Measurements from ENCODE around the gene RAB4A. TPM values are rescaled to one million over a fixed set of nuclear protein-coding genes. Genes with fewer than 3 reads are reported as not detected.

The RAB4A gene
- total RNA-seq, 4 donors from 2014 or later: 37.1 to 78.4 (median 49.3) TPM

DNA sequence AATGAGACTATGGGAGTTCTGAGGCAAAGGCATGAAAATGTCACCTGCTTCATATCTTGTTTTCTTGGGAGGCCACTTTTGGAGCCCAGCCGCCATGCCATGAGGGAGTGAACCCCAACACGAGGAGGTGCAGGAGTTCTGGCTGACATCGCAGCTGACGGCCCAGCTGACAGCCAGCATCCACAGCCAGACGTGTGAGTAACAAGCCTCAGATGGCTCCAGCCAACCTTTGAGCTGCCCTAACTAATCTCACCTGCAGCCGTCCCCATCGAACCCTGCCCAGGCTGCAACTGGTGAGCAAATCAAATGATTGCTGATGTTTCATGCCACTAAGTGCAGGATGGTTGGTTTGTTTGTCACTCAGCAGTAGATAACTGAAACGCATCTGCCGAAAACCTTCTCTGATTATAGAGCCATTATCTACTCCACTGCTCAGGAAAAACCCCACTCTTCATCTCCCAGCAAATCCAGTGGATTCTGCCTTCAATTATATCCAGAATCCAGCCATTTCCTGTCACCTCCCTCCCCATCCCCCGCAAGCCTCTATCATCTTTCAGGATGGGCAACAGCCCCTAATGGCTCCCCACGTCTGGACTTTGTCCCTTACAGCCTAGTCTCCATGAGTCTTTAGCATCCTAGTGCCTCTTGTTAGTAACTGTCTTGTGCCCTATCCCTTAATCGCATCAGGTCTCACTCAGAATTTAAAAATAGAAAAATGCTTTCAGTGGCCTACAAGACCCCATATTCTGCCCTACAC, 18.5 kb upstream of the RAB4A start:
- H3K27ac ChIP-seq: peak overlapping the region; percentile 7
- no peak overlapping the region for H3K4me3 ChIP-seq
- DNase-seq (ENCODE audit: low spot score in 2 of 2): no peak
- H3K27me3 ChIP-seq: no peaks in the 10 kb centered on the region
- no peak for TF ChIP-seq POLR2AphosphoS5 (IDR thresholded peaks at IDR 0.05)
- TF ChIP-seq, protein P1, sequence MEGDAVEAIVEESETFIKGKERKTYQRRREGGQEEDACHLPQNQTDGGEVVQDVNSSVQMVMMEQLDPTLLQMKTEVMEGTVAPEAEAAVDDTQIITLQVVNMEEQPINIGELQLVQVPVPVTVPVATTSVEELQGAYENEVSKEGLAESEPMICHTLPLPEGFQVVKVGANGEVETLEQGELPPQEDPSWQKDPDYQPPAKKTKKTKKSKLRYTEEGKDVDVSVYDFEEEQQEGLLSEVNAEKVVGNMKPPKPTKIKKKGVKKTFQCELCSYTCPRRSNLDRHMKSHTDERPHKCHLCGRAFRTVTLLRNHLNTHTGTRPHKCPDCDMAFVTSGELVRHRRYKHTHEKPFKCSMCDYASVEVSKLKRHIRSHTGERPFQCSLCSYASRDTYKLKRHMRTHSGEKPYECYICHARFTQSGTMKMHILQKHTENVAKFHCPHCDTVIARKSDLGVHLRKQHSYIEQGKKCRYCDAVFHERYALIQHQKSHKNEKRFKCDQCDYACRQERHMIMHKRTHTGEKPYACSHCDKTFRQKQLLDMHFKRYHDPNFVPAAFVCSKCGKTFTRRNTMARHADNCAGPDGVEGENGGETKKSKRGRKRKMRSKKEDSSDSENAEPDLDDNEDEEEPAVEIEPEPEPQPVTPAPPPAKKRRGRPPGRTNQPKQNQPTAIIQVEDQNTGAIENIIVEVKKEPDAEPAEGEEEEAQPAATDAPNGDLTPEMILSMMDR (IDR thresholded peaks at IDR 0.05): no peak
- no peak for TF ChIP-seq EP300 (IDR thresholded peaks at IDR 0.05)
- H3K36me3 ChIP-seq: no peaks in the 10 kb centered on the region
- H3K4me1 ChIP-seq: peaks cover 12% of the 10 kb centered on the region
- no peaks in the 10 kb centered on the region for H3K9me3 ChIP-seq
- WGBS: 82% methylated on average over 12 of the region's 12 CpGs

DNA sequence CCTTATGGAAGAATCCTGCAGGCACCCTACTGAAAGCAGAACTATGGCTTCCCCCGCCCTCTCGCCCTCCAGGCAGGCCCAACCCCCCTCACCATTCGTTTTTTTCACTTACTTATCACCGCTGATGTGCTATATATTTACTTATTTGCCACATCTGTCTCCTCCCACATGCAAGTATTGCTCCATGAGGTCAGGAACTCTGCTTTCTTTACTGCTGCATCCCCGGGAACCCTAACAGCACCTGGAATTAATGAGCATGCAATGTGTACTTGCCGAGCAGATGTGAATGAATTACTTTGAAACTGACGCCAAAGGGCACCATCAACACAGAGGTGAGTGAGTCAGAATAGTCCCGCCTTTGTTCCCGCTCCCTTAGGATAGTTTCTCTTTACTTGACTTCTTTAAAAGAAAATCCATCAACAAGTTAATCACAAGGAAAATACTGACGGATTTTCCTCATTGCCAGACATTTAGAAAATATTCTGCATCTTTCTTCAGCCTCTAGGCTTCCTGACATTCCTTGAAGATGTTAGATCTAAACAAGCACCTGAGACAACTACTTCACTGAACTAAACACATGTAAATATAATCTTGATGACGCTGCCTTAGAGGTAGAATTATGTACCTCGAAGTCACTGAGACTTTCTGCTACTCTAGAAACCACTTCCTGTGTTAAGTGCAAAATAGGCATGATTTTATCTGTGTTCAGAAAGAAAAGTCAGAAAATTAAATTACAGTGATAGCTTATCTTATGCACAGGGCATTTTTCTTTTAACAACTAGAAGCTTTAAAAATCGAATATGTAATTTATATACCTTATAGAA, 17.5 kb upstream of the RAB4A start:
- Histone ChIP-seq H3K27me3 (no peaks in the 10 kb centered on the region), H3K4me3 (no peak overlapping the region), H3K36me3 (no peaks in the 10 kb centered on the region), H3K27ac (peak overlapping the region; percentile 7), H3K9me3 (no peaks in the 10 kb centered on the region), H3K4me1 (peaks cover 15% of the 10 kb centered on the region)
- TF ChIP-seq POLR2AphosphoS5 (IDR thresholded peaks at IDR 0.05) (no peak), POLR2A (IDR thresholded peaks at IDR 0.05) (no peak), EP300 (IDR thresholded peaks at IDR 0.05) (no peak)
- TF ChIP-seq, protein P1 (IDR thresholded peaks at IDR 0.05): no peak
- no peak for DNase-seq (ENCODE audit: low spot score in 2 of 2)
- WGBS: 30% methylated on average over 13 of the region's 13 CpGs

DNA sequence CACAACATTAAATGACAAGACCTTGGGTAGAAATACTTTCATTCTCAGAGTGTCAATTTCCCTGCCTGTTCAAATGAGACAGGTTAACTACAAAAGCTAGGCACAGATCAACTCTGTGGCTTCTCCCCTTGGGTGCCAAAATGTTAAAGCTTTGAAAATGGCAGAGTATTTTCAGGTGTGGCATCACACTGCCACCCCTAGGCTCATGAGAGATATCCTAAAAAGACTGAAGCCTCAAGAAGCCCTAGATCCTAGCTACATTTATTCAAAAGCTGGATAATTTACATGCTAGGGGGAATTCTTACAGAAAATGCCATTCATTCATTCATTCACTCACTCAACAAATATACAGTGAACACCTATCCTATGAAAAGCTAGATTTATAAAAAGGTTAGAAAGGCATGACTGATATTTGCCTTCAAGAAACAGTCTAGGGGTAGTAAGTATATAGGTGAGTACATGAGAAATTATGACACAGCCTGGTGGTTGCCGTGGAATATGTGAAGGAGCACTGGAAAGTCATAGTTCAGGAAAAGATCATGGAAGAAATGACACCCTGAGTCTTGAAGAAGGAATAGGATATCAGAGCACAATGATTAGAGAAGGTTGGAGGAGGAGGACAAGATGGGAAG, 15.9 kb upstream of the RAB4A start:
- DNase-seq (ENCODE audit: low spot score in 2 of 2): no peak
- WGBS: 66% methylated on average over 1 of the region's 1 CpG
- no peak for TF ChIP-seq POLR2AphosphoS5 (IDR thresholded peaks at IDR 0.05)
- no peak for TF ChIP-seq POLR2A (IDR thresholded peaks at IDR 0.05)
- no peak for TF ChIP-seq EP300 (IDR thresholded peaks at IDR 0.05)
- TF ChIP-seq, protein P1 (IDR thresholded peaks at IDR 0.05): no peak

DNA sequence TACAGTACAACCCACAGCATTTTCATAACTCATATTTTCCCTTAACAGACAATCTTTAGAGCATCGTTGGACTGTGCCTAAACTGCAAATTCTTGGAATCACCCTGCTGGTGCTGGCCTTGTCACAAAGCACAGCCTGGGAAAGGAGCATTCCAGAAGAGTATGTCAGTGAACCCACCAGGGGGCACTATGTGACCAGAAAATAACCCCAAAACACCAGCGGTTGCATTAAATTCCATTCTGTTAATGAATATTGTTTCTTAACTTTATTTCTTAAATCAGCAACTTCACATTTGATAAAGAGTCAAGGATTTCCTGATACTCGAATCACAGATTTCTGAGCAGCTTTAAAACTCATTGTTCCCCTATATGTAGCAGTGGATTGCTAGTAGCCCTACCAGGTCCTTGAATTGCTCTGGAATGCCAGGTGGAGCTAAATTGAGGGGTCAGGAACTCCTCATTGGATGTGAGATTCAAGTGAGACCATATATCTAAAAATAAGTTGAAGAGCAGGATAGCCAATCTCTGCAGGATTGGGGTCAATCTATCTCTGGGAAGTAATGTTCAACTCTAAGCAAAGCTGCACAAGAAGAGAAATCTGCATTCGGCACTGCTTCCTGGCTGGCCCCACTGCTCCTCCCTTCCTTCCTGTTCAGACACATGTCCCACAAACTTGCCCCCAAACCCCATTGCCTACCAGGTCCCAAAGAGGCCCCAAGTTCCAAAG, 12.7 kb upstream of the RAB4A start:
- Histone ChIP-seq H3K27ac (no peak overlapping the region), H3K36me3 (no peaks in the 10 kb centered on the region), H3K9me3 (no peaks in the 10 kb centered on the region), H3K4me1 (peaks cover 11% of the 10 kb centered on the region), H3K4me3 (no peak overlapping the region), H3K27me3 (no peaks in the 10 kb centered on the region)
- DNase-seq (ENCODE audit: low spot score in 2 of 2): no peak
- TF ChIP-seq, protein P1 (IDR thresholded peaks at IDR 0.05): peak; percentile 68 to 79
- TF ChIP-seq POLR2A (IDR thresholded peaks at IDR 0.05) (no peak), POLR2AphosphoS5 (IDR thresholded peaks at IDR 0.05) (no peak)
- WGBS: 7% methylated on average over 4 of the region's 4 CpGs

More for the DNA sequence above, 15.9 kb upstream of the RAB4A start:
- Histone ChIP-seq H3K27me3 (no peaks in the 10 kb centered on the region), H3K4me1 (peaks cover 16% of the 10 kb centered on the region), H3K4me3 (no peak overlapping the region), H3K36me3 (no peaks in the 10 kb centered on the region), H3K27ac (no peak overlapping the region), H3K9me3 (no peaks in the 10 kb centered on the region)
